H9 (cell line): Measurements from ENCODE around the gene SRP19. TPM values are rescaled to one million over a fixed set of nuclear protein-coding genes. Genes with fewer than 3 reads are reported as not detected.

ENCODE experiments used
- DNase-seq: peaks from one replicate; pipeline ENCODE4 v3.0.0-alpha.2; 2017
- H2AFZ ChIP-seq: one replicate; pipeline ENCODE4 v1.6.1; 2013; ENCODE audit warnings: mild to moderate bottlenecking, low read length, control low read depth, moderate library complexity
- H2AK5ac ChIP-seq: 2 replicates; pipeline ENCODE4 v1.6.1; 2013; ENCODE audit warnings: low read length, control low read depth, mixed read lengths; ENCODE audit not compliant: insufficient read length
- H2BK120ac ChIP-seq: one replicate; pipeline ENCODE4 v1.6.1; 2013; ENCODE audit warnings: low read depth, mild to moderate bottlenecking, low read length, control low read depth, inconsistent platforms; ENCODE audit not compliant: poor library complexity, severe bottlenecking
- H2BK12ac ChIP-seq: 2 replicates; pipeline ENCODE4 v1.6.1; 2013; ENCODE audit warnings: low read length, control low read depth, mixed read lengths, low read depth; ENCODE audit not compliant: insufficient read length
- H2BK15ac ChIP-seq: 2 replicates; pipeline ENCODE4 v1.6.1; 2013; ENCODE audit warnings: low read depth, low read length, control low read depth
- H2BK20ac ChIP-seq: one replicate; pipeline ENCODE4 v1.6.1; 2013; ENCODE audit warnings: low read depth, mild to moderate bottlenecking, low read length, control low read depth, inconsistent platforms; ENCODE audit not compliant: poor library complexity, severe bottlenecking
- H2BK5ac ChIP-seq: 2 replicates; pipeline ENCODE4 v1.6.1; 2013; ENCODE audit warnings: low read length, control low read depth, mixed read lengths; ENCODE audit not compliant: insufficient read length
- H3K14ac ChIP-seq: 2 replicates; pipeline ENCODE4 v1.6.1; 2013; ENCODE audit warnings: low read length, control low read depth; ENCODE audit not compliant: insufficient read depth
- H3K18ac ChIP-seq: 2 replicates; pipeline ENCODE4 v1.6.1; 2013; ENCODE audit warnings: low read depth, mild to moderate bottlenecking, mixed read lengths, low read length, control low read depth; ENCODE audit not compliant: insufficient read length
- H3K23ac ChIP-seq: 2 replicates; pipeline ENCODE4 v1.6.1; 2013; ENCODE audit warnings: low read length, control low read depth, mixed read lengths, low read depth; ENCODE audit not compliant: insufficient read length
- H3K23me2 ChIP-seq: 2 replicates; pipeline ENCODE4 v1.6.1; 2013; ENCODE audit warnings: low read depth, mild to moderate bottlenecking, mixed read lengths, low read length, control low read depth; ENCODE audit not compliant: insufficient read length, poor library complexity, severe bottlenecking
- H3K27ac ChIP-seq: 2 replicates; pipeline ENCODE4 v1.5.1; 2013; ENCODE audit warnings: low read length, control low read depth, mixed read lengths, low read depth; ENCODE audit not compliant: insufficient read length
- H3K27me3 ChIP-seq: 2 replicates; pipeline ENCODE4 v1.6.1; 2013; ENCODE audit warnings: low read length, control low read depth, inconsistent platforms; ENCODE audit not compliant: insufficient read depth
- H3K4ac ChIP-seq: 2 replicates; pipeline ENCODE4 v1.6.1; 2013; ENCODE audit warnings: low read depth, mild to moderate bottlenecking, control low read depth, inconsistent platforms, low read length, moderate library complexity
- H3K4me1 ChIP-seq: 2 replicates; pipeline ENCODE4 v1.6.1; 2013; ENCODE audit warnings: low read length, control low read depth, inconsistent platforms; ENCODE audit not compliant: insufficient read depth
- H3K4me2 ChIP-seq: 2 replicates; pipeline ENCODE4 v1.6.1; 2013; ENCODE audit warnings: low read length, control low read depth, mixed read lengths; ENCODE audit not compliant: insufficient read length, insufficient read depth
- H3K56ac ChIP-seq: 2 replicates; pipeline ENCODE4 v1.6.1; 2013; ENCODE audit warnings: low read depth, mild to moderate bottlenecking, mixed read lengths, low read length, control low read depth; ENCODE audit not compliant: insufficient read length
- H3K79me1 ChIP-seq: 2 replicates; pipeline ENCODE4 v1.6.1; 2013; ENCODE audit warnings: low read depth, mild to moderate bottlenecking, moderate library complexity, low read length, control low read depth, inconsistent platforms; ENCODE audit not compliant: insufficient read depth, poor library complexity, severe bottlenecking
- H3K79me2 ChIP-seq: 2 replicates; pipeline ENCODE4 v1.6.1; 2013; ENCODE audit warnings: low read length, control low read depth, inconsistent platforms; ENCODE audit not compliant: insufficient read depth
- H3K9ac ChIP-seq: 2 replicates; pipeline ENCODE4 v1.6.1; 2013; ENCODE audit warnings: low read length, control low read depth, mixed read lengths; ENCODE audit not compliant: insufficient read length; ENCODE audit errors: extremely low read depth
- H3K9me3 ChIP-seq: one replicate; pipeline ENCODE4 v1.6.1; 2013; ENCODE audit warnings: low read depth, low read length, inconsistent platforms; ENCODE audit not compliant: control insufficient read depth
- H3T11ph ChIP-seq: one replicate; pipeline ENCODE4 v1.6.1; 2013; ENCODE audit warnings: mild to moderate bottlenecking, low read length, control low read depth, inconsistent platforms
- H4K20me1 ChIP-seq: one replicate; pipeline ENCODE4 v1.6.1; 2013; ENCODE audit not compliant: control insufficient read depth, insufficient read length, insufficient read depth
- H4K5ac ChIP-seq: 2 replicates; pipeline ENCODE4 v1.6.1; 2013; ENCODE audit warnings: low read depth, mild to moderate bottlenecking, mixed read lengths, low read length, control low read depth; ENCODE audit not compliant: insufficient read length
- H4K8ac ChIP-seq: replicated peaks from 2 replicates; pipeline ENCODE4 v1.6.1; 2013; ENCODE audit warnings: low read length, control low read depth, mixed read lengths, low read depth; ENCODE audit not compliant: insufficient read length
- H4K91ac ChIP-seq: 2 replicates; pipeline ENCODE4 v1.6.1; 2013; ENCODE audit warnings: low read depth, mild to moderate bottlenecking, moderate library complexity, mixed read lengths, low read length, control low read depth; ENCODE audit not compliant: insufficient read length
- H3K27ac Mint-ChIP-seq, 3 experiments: 2 replicates in 2 of 3; 3 replicates in 1 of 3; pipeline ENCODE4 v1.8.0; 2020 to 2021; ENCODE audit warnings: mixed read lengths in 3 of 3, mild to moderate bottlenecking in 1 of 3, moderate library complexity in 1 of 3
- H3K27me3 Mint-ChIP-seq: 2 replicates; pipeline ENCODE4 v1.8.0; 2021; ENCODE audit warnings: low read depth, mild to moderate bottlenecking, moderate library complexity, mixed read lengths
- H3K36me3 Mint-ChIP-seq, 3 experiments: 2 replicates in 2 of 3; 3 replicates in 1 of 3; pipeline ENCODE4 v1.8.0; 2020 to 2021; ENCODE audit warnings: low read depth in 3 of 3, mixed read lengths in 3 of 3; ENCODE audit not compliant: insufficient read depth in 1 of 3
- H3K4me1 Mint-ChIP-seq, 2 experiments: 2 replicates each; pipeline ENCODE4 v1.8.0; 2020; ENCODE audit warnings: mixed read lengths in 2 of 2
- H3K4me3 Mint-ChIP-seq, 2 experiments: 2 replicates in 1 of 2; 3 replicates in 1 of 2; pipeline ENCODE4 v1.8.0; 2020 to 2021; ENCODE audit warnings: mild to moderate bottlenecking in 2 of 2, mixed read lengths in 2 of 2, moderate library complexity in 1 of 2
- H3K9me3 Mint-ChIP-seq, 2 experiments: 2 replicates in 1 of 2; 3 replicates in 1 of 2; pipeline ENCODE4 v1.8.0; 2020; ENCODE audit warnings: mild to moderate bottlenecking in 2 of 2, mixed read lengths in 2 of 2, moderate library complexity in 1 of 2
- CTCF ChIP-seq: fragments of 200-600 bp; sonication (generic); conservative IDR thresholded peaks from 3 replicates; pipeline ENCODE4 v1.8.0; 2021; ENCODE audit warnings: antibody characterized with exemption, mild to moderate bottlenecking
- WGBS: extraction: QIAGEN DNeasy Blood & Tissue Kit; methylation state at CpG from one replicate; pipeline ENCODE4 v1.1.7; 2013; ENCODE audit warnings: missing lambda C conversion rate, low lambda C conversion rate, mixed read lengths; ENCODE audit not compliant: insufficient read length; ENCODE audit errors: extremely low coverage; 5-methylcytosine and 5-hydroxymethylcytosine counted together
- total RNA-seq: library from RNA; stranded (reverse); gene quantifications from 2 replicates; pipeline ENCODE4 v1.2.1, GENCODE V29; 2021

The SRP19 gene
- total RNA-seq, 1 experiment from 2014 or later: 78.9 TPM

- Mint-ChIP-seq H3K4me3 (no peak overlapping the region), H3K4me1 (no peaks in the 10 kb centered on the region), H3K27ac (no peak overlapping the region), H3K36me3 (no peaks in the 10 kb centered on the region), H3K9me3 (no peaks in the 10 kb centered on the region; a peak in 1 of 5 replicates), H3K27me3 (peaks cover 28% of the 10 kb centered on the region)
- Histone ChIP-seq H4K8ac (no peak overlapping the region), H3K9ac (no peak overlapping the region), H3K27me3 (no peaks in the 10 kb centered on the region), H3K4me1 (no peaks in the 10 kb centered on the region), H2AK5ac (no peak overlapping the region), H3K56ac (no peak overlapping the region), H2BK20ac (no peak overlapping the region), H3T11ph (no peak overlapping the region), H3K18ac (no peak overlapping the region), H4K20me1 (no peaks in the 10 kb centered on the region), H2BK12ac (no peak overlapping the region), H2BK120ac (no peak overlapping the region), H3K23ac (no peak overlapping the region), H3K4ac (no peak overlapping the region), H2BK15ac (no peak overlapping the region), H4K91ac (no peak overlapping the region), H3K23me2 (no peaks in the 10 kb centered on the region), H3K9me3 (no peaks in the 10 kb centered on the region), H4K5ac (no peak overlapping the region), H3K79me1 (no peaks in the 10 kb centered on the region), H2BK5ac (no peak overlapping the region), H3K79me2 (no peaks in the 10 kb centered on the region), H3K14ac (no peak overlapping the region), H3K27ac (no peak overlapping the region), H2AFZ (no peak overlapping the region), H3K4me2 (no peak overlapping the region)
- no CpG with 5 or more reads among the region's 1 CpG for WGBS
- DNase-seq: no peak
- no peak for TF ChIP-seq CTCF
These were observed 6.4 kb upstream of the SRP19 start for GRCh38 chr5:112854651-112855050.
